K562 (cell line): ENCODE results near the gene PPM1N. TPM values are rescaled to one million over a fixed set of nuclear protein-coding genes. Genes with fewer than 3 reads are reported as not detected.

Experiments used
- ATAC-seq: fragments of 200-7000 bp; cut with Tn5 transposase; 3 replicates; pipeline ENCODE4 v1.9.1; 2020; ENCODE audit warnings: moderate library complexity
- BruUV-seq: library from RNA; stranded (reverse); fragments of 400-500 nt; replicated peaks from 2 replicates; lab custom pipeline; 2021; lab: Mats Ljungman, UMichigan
- CTCF ChIA-PET: fragments of 300-600 bp; formaldehyde crosslinking; extraction: SDS; loops from one replicate; lab custom pipeline; 2021; ENCODE audit warnings: low intra/inter-chr PET ratio; lab: Yijun Ruan, JAX
- POLR2A ChIA-PET: fragments of 300-600, 350-650 bp; sonication (Branson Sonifier 250); formaldehyde crosslinking; extraction: SDS; loops from one replicate; lab custom pipeline; 2021; ENCODE audit warnings: antibody characterized with exemption, inconsistent platforms; lab: Yijun Ruan, JAX
- DNase-seq, 4 experiments: peaks; one replicate each; pipeline versions ENCODE4 v3.0.0 to v3.0.0-alpha.2; 2011 to 2018; ENCODE audit warnings: low spot score in 3 of 4, mixed read lengths in 3 of 4; ENCODE audit errors: extremely low read depth in 1 of 4
- FAIRE-seq: peaks from 2 replicates; lab custom pipeline; 2011; peaks lifted over from hg19 to GRCh38; lab: Jason Lieb, UNC
- H2AFZ ChIP-seq: 2 replicates; pipeline ENCODE4 v1.6.0; 2011; ENCODE audit warnings: low read depth, low read length, control low read depth, inconsistent platforms
- H3K27ac ChIP-seq: fragments of 200-600 bp; 3 replicates; pipeline ENCODE4 v1.8.0; 2011; ENCODE audit warnings: low read depth, mild to moderate bottlenecking, control low read depth, inconsistent platforms, low read length, moderate library complexity, mixed read lengths; ENCODE audit errors: extremely low read depth
- H3K27me3 ChIP-seq, 2 experiments: fragments of 300-600 bp in 1 of 2; 2 replicates in 1 of 2; 3 replicates in 1 of 2; pipeline versions ENCODE4 v1.6.0 to v1.8.0; 2011; ENCODE audit warnings: inconsistent platforms in 2 of 2, low read length in 2 of 2, mild to moderate bottlenecking in 1 of 2, mixed read lengths in 1 of 2, moderate library complexity in 1 of 2; ENCODE audit not compliant: control insufficient read depth in 2 of 2, insufficient read depth in 2 of 2
- H3K36me3 ChIP-seq: fragments of 300-600 bp; 3 replicates; pipeline ENCODE4 v1.8.0; 2011; ENCODE audit warnings: mild to moderate bottlenecking, low read length, inconsistent platforms; ENCODE audit not compliant: control insufficient read depth, insufficient read depth
- H3K4me1 ChIP-seq, 2 experiments: fragments of 200-600 bp in 1 of 2; replicated peaks in 1 of 2; 2 replicates in 1 of 2; 3 replicates in 1 of 2; pipeline versions ENCODE4 v1.5.1 to v1.8.0; 2011; ENCODE audit warnings: inconsistent platforms in 2 of 2, low read length in 2 of 2, mild to moderate bottlenecking in 1 of 2, mixed read lengths in 1 of 2, moderate library complexity in 1 of 2; ENCODE audit not compliant: control insufficient read depth in 2 of 2, insufficient read depth in 2 of 2
- H3K4me2 ChIP-seq: 2 replicates; pipeline ENCODE4 v1.6.1; 2011; ENCODE audit warnings: low read length, control low read depth, inconsistent platforms, mixed read lengths; ENCODE audit not compliant: insufficient read depth
- H3K4me3 ChIP-seq: fragments of 200-600 bp; sonication (generic), shearing (Covaris generic); 2 replicates; pipeline ENCODE4 v1.5.1; 2016; ENCODE audit warnings: control low read depth, inconsistent platforms
- H3K79me2 ChIP-seq: fragments of 200-600 bp; 3 replicates; pipeline ENCODE4 v1.8.0; 2011; ENCODE audit warnings: low read length, inconsistent platforms; ENCODE audit not compliant: control insufficient read depth, insufficient read depth
- H3K9ac ChIP-seq, 2 experiments: 2 replicates each; pipeline versions ENCODE4 v1.6.0 to v1.6.1; 2011; ENCODE audit warnings: low read depth in 2 of 2, low read length in 2 of 2, control low read depth in 1 of 2, inconsistent platforms in 1 of 2, mild to moderate bottlenecking in 1 of 2, mixed read lengths in 1 of 2; ENCODE audit not compliant: insufficient read depth in 1 of 2
- H3K9me1 ChIP-seq: one replicate; pipeline ENCODE4 v1.6.0; 2011; ENCODE audit warnings: inconsistent platforms, mild to moderate bottlenecking, low read length, moderate library complexity; ENCODE audit not compliant: control insufficient read depth, insufficient read depth
- H3K9me3 ChIP-seq: replicated peaks from 2 replicates; pipeline ENCODE4 v1.5.1; 2011; ENCODE audit warnings: low read depth, low read length, inconsistent platforms; ENCODE audit not compliant: control insufficient read depth, insufficient read depth
- H4K20me1 ChIP-seq: replicated peaks from 2 replicates; pipeline ENCODE4 v1.6.1; 2011; ENCODE audit warnings: low read length, inconsistent platforms, mixed read lengths; ENCODE audit not compliant: control insufficient read depth, insufficient read depth
- CREB1 ChIP-seq, 2 experiments: sonication (generic) in 1 of 2; formaldehyde crosslinking in 1 of 2; IDR thresholded peaks; 2 replicates each; pipeline versions ENCODE4 v1.6.1 to v1.8.0; 2012 to 2022; ENCODE audit warnings: inconsistent platforms in 1 of 2, mild to moderate bottlenecking in 1 of 2, missing genetic modification reagents in 1 of 2, moderate library complexity in 1 of 2
- CTCF ChIP-seq, 3 experiments: IDR thresholded peaks in 2 of 3; conservative IDR thresholded peaks in 1 of 3; 2 replicates each; pipeline ENCODE4 v1.5.1; 2011 to 2012; ENCODE audit warnings: low read length in 3 of 3, mild to moderate bottlenecking in 3 of 3, control low read depth in 2 of 3, improper control_type of control experiment in 1 of 3, inconsistent platforms in 1 of 3, low read depth in 1 of 3, mixed read lengths in 1 of 3, moderate library complexity in 1 of 3; ENCODE audit not compliant: insufficient read depth in 2 of 3
- FIP1L1 ChIP-seq: fragments of 200-400 bp; formaldehyde crosslinking; IDR thresholded peaks from 2 replicates; pipeline ENCODE4 v1.6.1; 2018; ENCODE audit warnings: mild to moderate bottlenecking, low read depth, low read length; ENCODE audit not compliant: poor library complexity, severe bottlenecking
- ILF3 ChIP-seq: fragments of 450-650 bp; IDR thresholded peaks from 2 replicates; pipeline ENCODE4 v1.6.1; 2018; ENCODE audit warnings: antibody characterized with exemption, mild to moderate bottlenecking, moderate library complexity, borderline replicate concordance
- MBD2 ChIP-seq: sonication (generic); IDR thresholded peaks from 2 replicates; pipeline ENCODE4 v1.6.1; 2016; ENCODE audit warnings: low read depth, borderline replicate concordance
- RBFOX2 ChIP-seq: fragments of 200-400 bp; formaldehyde crosslinking; IDR thresholded peaks from 2 replicates; pipeline ENCODE4 v1.6.1; 2017; ENCODE audit warnings: low read depth, mild to moderate bottlenecking, low read length, moderate library complexity
- TAF9B ChIP-seq: fragments of 450-650 bp; IDR thresholded peaks from 2 replicates; pipeline ENCODE4 v1.6.1; 2018; ENCODE audit warnings: mild to moderate bottlenecking; ENCODE audit not compliant: partially characterized antibody
- THRB ChIP-seq: fragments of 450-650 bp; formaldehyde crosslinking; conservative IDR thresholded peaks from 2 replicates; pipeline ENCODE4 v1.4.0; 2022; ENCODE audit warnings: mild to moderate bottlenecking, missing genetic modification characterization
- ZC3H4 ChIP-seq: sonication (generic); formaldehyde crosslinking; IDR thresholded peaks from 2 replicates; pipeline ENCODE4 v1.9.0; 2021; ENCODE audit warnings: missing genetic modification reagents, borderline replicate concordance
- WGBS: fragments of 100-300 bp; shearing (Covaris generic); methylation state at CpG from one replicate; pipeline ENCODE4 v1.1.6; 2016; ENCODE audit warnings: low coverage, mixed read lengths; ENCODE audit not compliant: insufficient coverage; ENCODE audit errors: missing lambda C conversion rate; 5-methylcytosine and 5-hydroxymethylcytosine counted together
- in situ Hi-C: fragments of 300-500 bp; cut with MboI; formaldehyde crosslinking; loops from 4 replicates; pipeline ENCODE4 v1.15.0; 2018; ENCODE audit warnings: inconsistent platforms, mixed read lengths
- intact Hi-C: fragments of 100-400 bp; cut with micrococcal nuclease; formaldehyde crosslinking; loops from 2 replicates; pipeline ENCODE4 v1.14.2; 2022
- polyA plus RNA-seq, 8 experiments: library from polyadenylated mRNA; depleted of rRNA in 4 of 8; stranded (reverse) in 5 of 8; unstranded in 3 of 8; fragments of >200 nt; fragmentation: Nextera tagmentation in 2 of 8; fragmentation: Illumina TruSeq in 1 of 8; extraction: Ambion mirVana in 2 of 8; extraction: Trizol in 1 of 8; gene quantifications; 2 replicates each; pipeline versions ENCODE4 v1.2.1 to v1.2.3, GENCODE V29; 2011 to 2014; ENCODE audit warnings: inconsistent platforms in 1 of 8, missing spikeins in 1 of 8
- total RNA-seq, 7 experiments: library from RNA; depleted of rRNA in 6 of 7; stranded (reverse); fragments of >200 nt in 6 of 7; fragmentation: Illumina TruSeq in 2 of 7; extraction: Trizol in 2 of 7; gene quantifications; 2 replicates each; pipeline versions ENCODE4 v1.2.1 to v1.2.3, GENCODE V29; 2011 to 2021; ENCODE audit warnings: low replicate concordance in 1 of 7

Gene PPM1N
- total and polyA plus RNA-seq, 9 of the 15 experiments (the other 6 are each of a cell fraction or from before 2014, with no cell fraction given) = 4.5 to 15.6 (median 8.7) TPM

GRCh38 chr19:45528744-45529419 lies 30.6 kb downstream of the PPM1N start:
- peaks cover 5% of the 10 kb centered on the region for H3K9me1 ChIP-seq
- ATAC-seq (peak; percentile 67), FAIRE-seq (peak; percentile 15), DNase-seq (peak; percentile 73 to 85 (median 79))
- no peaks in the 10 kb centered on the region for H3K27me3 ChIP-seq
- in situ Hi-C loops (no loop called here), intact Hi-C loops (no loop called here)
- 86% methylated on average over 39 of the region's 49 CpGs for WGBS
- peaks cover 45% of the 10 kb centered on the region for H3K36me3 ChIP-seq
- BruUV-seq = no TSS peak
- POLR2A ChIA-PET = interaction anchor here (0.6 to 1.8 kb wide), 6 partner anchors 11 to 908 kb away, joined by 3 to 8 read pairs (median 3); no protein-coding TSS in a partner anchor
- no peak overlapping the region; a peak in 1 of 4 replicates for H3K9ac ChIP-seq
- H3K4me1 ChIP-seq = peaks cover 3 to 21% of the 10 kb centered on the region in 2 experiments; a peak in 3 of 5 replicates
- CTCF ChIA-PET = no interaction called here
- H4K20me1 ChIP-seq = peaks cover 5% of the 10 kb centered on the region
- no peaks in the 10 kb centered on the region for H3K79me2 ChIP-seq
- no peak overlapping the region for H3K27ac ChIP-seq
- H2AFZ ChIP-seq = no peak overlapping the region
- H3K9me3 ChIP-seq = peaks cover 1% of the 10 kb centered on the region; the same call in 1 of the 2 replicates
- H3K4me2 ChIP-seq = no peak overlapping the region; the same call in 1 of the 2 replicates
- H3K4me3 ChIP-seq = no peak overlapping the region
- TF ChIP-seq RBFOX2 (peak; percentile 45; the same call in 1 of the 2 replicates), ZC3H4 (CRISPR knock-in tag) (no peak), ILF3 (0 out of 2 replicates have a peak, but pooled peaks have one; percentile 35), THRB (peak; percentile 40; the same call in 1 of the 2 replicates), MBD2 (peak; percentile 22; the same call in 1 of the 2 replicates), FIP1L1 (peak; percentile 77), CREB1 (IDR thresholded peaks at IDR 0.05) (0 out of 2 replicates have a peak, but pooled peaks have one; percentile 6), CREB1 (CRISPR knock-in tag; IDR thresholded peaks at IDR 0.05) (no peak), TAF9B (no peak), CTCF (IDR thresholded peaks at IDR 0.05 in 2 of 3, conservative IDR thresholded peaks at IDR 0.05 in 1 of 3; ENCODE audit: insufficient read depth in 2 of 3, low read depth in 1 of 3, low read length in 3 of 3) (0 out of 6 replicates have a peak, but pooled peaks of 1 of the 3 experiments have one; percentile 16)
